GM13976 (cell line): ENCODE data around the gene PIP5KL1.

ENCODE experiments used
- DNase-seq: peaks from one replicate; pipeline ENCODE4 v3.0.0; 2012; ENCODE audit warnings: low spot score
- in situ Hi-C: fragments of 300-500 bp; cut with MboI; formaldehyde crosslinking; loops from one replicate; pipeline ENCODE4 v1.12.0; 2022; ENCODE audit warnings: low sequenced_read_pairs, mixed read lengths, inconsistent platforms; ENCODE audit not compliant: unreplicated experiment
- TF ChIP-seq, protein P1 (sequence below): IDR thresholded peaks from 2 replicates; pipeline ENCODE4 v1.5.1; 2012; ENCODE audit warnings: borderline replicate concordance, mild to moderate bottlenecking; ENCODE audit not compliant: insufficient read depth; ENCODE audit errors: extremely low read depth, missing control alignments, control extremely low read depth

The PIP5KL1 gene

DNA sequence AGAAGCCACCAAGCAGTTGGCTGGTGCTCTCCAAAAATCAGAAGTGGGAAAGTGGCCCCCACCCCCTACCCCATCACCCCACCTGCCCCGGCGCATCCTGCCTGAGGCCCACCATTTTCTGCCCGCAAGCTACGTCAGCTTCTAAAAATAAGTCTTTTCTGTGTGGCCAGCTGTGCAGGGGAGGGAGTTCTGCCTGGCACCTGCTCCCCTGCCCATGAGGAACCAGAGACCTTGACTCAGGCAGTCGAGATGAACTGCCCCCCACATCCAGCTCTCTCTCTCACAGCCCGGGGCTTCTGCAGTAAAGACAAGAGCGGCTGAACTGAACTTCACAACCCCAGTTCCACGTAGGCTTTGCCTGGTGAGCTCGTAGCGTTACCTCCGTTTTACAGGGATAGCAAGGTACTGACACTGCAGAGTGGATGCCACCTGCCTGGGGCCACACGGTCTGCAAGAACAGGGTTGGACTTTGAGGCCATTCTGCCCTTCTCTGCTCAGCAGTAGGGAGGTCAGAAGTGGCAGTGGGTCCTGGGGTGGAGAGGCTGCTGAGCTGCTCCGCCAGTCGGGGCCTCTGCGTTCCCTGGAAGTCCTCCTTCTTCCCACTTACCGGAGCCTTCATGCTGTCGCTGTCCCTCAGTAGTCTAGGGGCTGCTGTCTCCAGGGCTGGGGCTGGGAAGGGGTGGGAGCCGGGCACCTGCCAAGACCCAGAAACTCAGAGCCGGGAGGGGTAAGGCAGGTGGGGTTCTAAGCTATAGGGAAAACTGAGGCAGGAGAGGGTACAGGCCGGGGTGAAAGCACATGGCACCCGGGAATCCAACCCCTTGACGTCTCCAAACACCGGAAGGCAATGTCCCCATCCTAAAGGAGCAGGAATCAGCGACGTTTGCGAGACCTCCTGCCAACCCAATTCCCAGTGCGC lies 14.5 kb downstream of the PIP5KL1 start:
- TF ChIP-seq, protein P1, sequence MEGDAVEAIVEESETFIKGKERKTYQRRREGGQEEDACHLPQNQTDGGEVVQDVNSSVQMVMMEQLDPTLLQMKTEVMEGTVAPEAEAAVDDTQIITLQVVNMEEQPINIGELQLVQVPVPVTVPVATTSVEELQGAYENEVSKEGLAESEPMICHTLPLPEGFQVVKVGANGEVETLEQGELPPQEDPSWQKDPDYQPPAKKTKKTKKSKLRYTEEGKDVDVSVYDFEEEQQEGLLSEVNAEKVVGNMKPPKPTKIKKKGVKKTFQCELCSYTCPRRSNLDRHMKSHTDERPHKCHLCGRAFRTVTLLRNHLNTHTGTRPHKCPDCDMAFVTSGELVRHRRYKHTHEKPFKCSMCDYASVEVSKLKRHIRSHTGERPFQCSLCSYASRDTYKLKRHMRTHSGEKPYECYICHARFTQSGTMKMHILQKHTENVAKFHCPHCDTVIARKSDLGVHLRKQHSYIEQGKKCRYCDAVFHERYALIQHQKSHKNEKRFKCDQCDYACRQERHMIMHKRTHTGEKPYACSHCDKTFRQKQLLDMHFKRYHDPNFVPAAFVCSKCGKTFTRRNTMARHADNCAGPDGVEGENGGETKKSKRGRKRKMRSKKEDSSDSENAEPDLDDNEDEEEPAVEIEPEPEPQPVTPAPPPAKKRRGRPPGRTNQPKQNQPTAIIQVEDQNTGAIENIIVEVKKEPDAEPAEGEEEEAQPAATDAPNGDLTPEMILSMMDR: no peak
- no peak for DNase-seq
- in situ Hi-C loops: no loop called here

DNA sequence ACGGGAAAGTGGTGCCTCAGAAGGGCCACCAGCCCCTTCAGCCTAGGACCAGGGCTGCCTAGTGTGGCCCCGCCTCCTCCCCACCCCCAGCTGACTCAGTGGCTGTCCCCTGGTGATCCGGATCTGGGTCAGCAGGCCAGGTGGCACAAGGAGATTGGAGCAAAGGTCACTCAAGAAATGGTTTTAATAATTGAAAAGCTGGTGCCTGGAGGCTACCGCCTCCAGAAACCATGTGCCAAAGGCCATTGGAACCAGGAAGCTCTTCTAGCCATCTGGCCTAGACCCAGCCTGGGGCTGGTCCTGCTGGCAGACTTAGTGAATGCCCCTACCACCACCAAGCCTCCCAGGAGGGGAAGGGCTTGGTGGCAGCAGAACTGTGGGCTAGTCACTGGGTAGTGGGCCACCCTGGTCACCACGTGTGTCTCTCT lies 15.2 kb downstream of the PIP5KL1 start:
- TF ChIP-seq, protein P1: no peak
- in situ Hi-C loops: no loop called here
- DNase-seq: no peak

DNA sequence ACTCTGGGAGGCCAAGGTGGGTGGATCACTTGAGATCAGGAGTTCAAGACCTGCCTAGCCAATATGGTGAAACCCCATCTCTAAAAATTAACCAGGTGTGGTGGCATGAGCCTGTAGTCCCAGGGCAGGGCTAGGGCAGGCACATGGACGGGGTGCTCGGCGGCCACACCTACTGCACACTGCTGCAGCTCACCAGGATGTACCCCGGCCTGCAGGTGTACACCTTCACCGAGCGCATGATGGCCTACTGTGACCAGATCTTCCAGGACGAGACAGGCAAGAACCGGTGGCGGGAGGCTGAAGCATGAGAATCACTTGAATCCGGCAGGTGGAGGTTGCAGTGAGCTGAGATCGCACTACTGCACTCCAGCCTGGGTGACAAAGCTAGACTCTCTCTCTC lies 16.9 kb downstream of the PIP5KL1 start:
- in situ Hi-C loops: no loop called here
- TF ChIP-seq, protein P1: no peak
- DNase-seq: no peak

DNA sequence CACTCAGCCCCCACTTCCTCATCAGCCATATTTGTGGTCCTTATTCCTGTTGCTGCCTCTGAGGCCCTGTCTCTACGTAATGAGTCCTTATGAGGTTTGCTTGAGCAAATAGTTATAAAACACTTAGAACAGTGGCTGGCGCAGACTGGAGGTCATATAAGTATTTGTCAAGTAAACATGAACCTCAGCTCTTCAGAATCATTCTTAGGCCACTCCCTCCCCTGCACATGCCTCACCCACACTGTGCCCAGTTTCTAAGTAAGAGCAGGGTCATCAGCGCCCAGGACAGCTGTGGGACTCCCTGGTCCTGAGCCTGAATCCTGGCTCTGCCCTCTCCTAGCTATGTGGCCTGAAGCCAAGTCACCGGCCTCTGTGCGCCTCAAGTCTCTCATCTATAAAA lies 17.7 kb downstream of the PIP5KL1 start:
- DNase-seq: no peak
- TF ChIP-seq, protein P1: no peak
- in situ Hi-C loops: no loop called here

DNA sequence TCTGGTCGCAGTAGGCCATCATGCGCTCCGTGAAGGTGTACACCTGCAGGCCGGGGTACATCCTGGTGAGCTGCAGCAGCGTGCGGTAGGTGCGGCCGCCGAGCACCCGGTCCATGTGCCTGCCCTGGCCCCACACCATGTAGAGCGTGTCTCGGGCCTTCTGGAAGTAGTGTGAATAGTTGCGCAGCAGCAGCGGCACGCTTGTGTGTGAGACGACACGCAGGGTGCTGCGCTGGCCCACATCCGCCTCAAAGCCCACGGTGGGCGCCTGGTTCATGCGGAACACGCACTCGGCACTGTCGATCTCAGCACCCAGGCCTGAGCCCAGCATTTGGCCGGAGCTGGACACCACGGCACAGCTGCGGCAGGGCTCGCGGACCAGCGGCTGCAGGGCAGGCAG lies 18.3 kb downstream of the PIP5KL1 start:
- DNase-seq: no peak
- TF ChIP-seq, protein P1: no peak
- in situ Hi-C loops: no loop called here

DNA sequence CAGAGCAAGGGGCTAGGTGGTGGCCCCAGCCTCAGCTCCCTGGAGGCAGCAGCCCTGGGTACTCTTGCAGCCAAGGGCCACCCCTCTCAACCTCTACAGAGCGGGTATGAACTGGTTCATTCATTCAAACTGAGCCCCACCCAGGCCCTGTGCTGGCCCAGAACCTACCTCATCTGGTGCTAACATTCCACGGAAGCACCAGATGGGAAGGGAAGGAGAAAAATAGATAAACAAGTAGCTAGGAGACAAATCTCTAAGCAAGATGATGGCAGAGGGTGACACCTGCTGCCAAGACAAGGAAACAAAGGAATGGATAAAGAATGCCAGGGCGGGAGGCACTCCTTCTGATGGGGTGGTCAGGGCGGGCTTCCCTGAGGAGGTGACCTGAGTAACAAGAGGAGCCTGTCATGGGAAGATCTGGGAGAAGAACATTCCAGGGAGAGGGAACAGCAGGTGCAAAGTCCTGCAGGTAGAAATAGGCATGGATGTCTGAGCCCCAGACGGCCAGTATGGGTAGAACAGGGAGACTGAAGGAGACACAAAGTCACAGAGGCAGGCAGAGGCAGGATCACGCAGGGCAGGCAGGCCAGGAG lies 19.9 kb downstream of the PIP5KL1 start:
- DNase-seq: no peak
- in situ Hi-C loops: no loop called here
- TF ChIP-seq, protein P1: no peak

DNA sequence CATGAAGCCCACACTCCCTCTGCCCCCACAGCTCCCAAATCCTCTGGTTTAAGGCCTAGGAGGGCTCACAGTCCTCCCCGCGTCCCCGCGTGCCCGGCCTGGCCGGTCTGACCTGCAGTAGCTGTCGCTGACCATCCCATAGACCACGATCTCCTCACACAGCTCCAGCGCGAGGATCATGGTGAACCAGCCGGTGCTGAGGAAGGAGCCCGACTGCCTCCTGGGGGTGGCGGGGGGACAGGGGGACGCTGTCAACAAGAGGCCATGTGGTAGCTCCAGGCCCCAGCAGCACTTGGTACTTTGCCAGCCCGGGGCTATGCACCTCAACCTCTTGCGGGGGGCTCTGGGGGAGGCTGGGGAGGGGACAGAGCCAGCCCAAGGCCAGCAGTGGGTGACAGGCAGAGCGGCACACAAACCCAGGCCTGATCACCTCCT lies 20.7 kb downstream of the PIP5KL1 start:
- no peak for DNase-seq
- in situ Hi-C loops: no loop called here
- TF ChIP-seq, protein P1: no peak
